OCI-LY1 (cell line): Measurements from ENCODE around the gene CBFA2T3.

ENCODE experiments used
- H2AFZ ChIP-seq: fragments of 200-600 bp; sonication (generic), shearing (Covaris generic); 2 replicates; pipeline ENCODE4 v1.6.0; 2014; ENCODE audit warnings: antibody characterized with exemption, mild to moderate bottlenecking, low read length
- H3F3A ChIP-seq: fragments of 200-600 bp; sonication (generic), shearing (Covaris generic); 2 replicates; pipeline ENCODE4 v1.6.0; 2014; ENCODE audit warnings: mild to moderate bottlenecking, antibody characterized with exemption, low read length, moderate library complexity; ENCODE audit not compliant: insufficient read depth
- H3K27ac ChIP-seq: fragments of 200-600 bp; sonication (generic); 2 replicates; pipeline ENCODE4 v1.5.1; 2014; ENCODE audit warnings: low read length, mixed run types, mild to moderate bottlenecking, low read depth; ENCODE audit not compliant: poor library complexity, severe bottlenecking
- H3K27me3 ChIP-seq: fragments of 200-600 bp; sonication (generic); 2 replicates; pipeline ENCODE4 v1.6.0; 2014; ENCODE audit warnings: antibody characterized with exemption, mild to moderate bottlenecking, low read length, moderate library complexity; ENCODE audit not compliant: insufficient read depth
- H3K36me3 ChIP-seq: fragments of 200-600 bp; sonication (generic); 2 replicates; pipeline ENCODE4 v1.6.1; 2014; ENCODE audit warnings: mild to moderate bottlenecking, antibody characterized with exemption, low read length, moderate library complexity, mixed read lengths; ENCODE audit not compliant: insufficient read depth
- H3K4me1 ChIP-seq: fragments of 200-600 bp; sonication (generic); 2 replicates; pipeline ENCODE4 v1.5.1; 2014; ENCODE audit warnings: mild to moderate bottlenecking, low read length, moderate library complexity; ENCODE audit not compliant: insufficient read depth, severe bottlenecking
- H3K4me2 ChIP-seq: fragments of 200-600 bp; sonication (generic), shearing (Covaris generic); 2 replicates; pipeline ENCODE4 v1.6.1; 2014; ENCODE audit warnings: low read length
- H3K4me3 ChIP-seq: fragments of 200-600 bp; sonication (generic); 2 replicates; pipeline ENCODE4 v1.5.1; 2014; ENCODE audit warnings: low read length, low read depth, mild to moderate bottlenecking, mixed read lengths; ENCODE audit not compliant: poor library complexity, severe bottlenecking
- H3K79me2 ChIP-seq: fragments of 200-600 bp; shearing (Covaris generic); 2 replicates; pipeline ENCODE4 v1.6.1; 2016; ENCODE audit warnings: mixed run types, low read length, mixed read lengths; ENCODE audit not compliant: insufficient read depth
- H3K9ac ChIP-seq: fragments of 200-600 bp; sonication (generic), shearing (Covaris generic); 2 replicates; pipeline ENCODE4 v1.6.1; 2014; ENCODE audit warnings: mild to moderate bottlenecking, low read length, mixed read lengths
- H3K9me2 ChIP-seq: fragments of 200-600 bp; sonication (generic), shearing (Covaris generic); 2 replicates; pipeline ENCODE4 v1.6.1; 2014; ENCODE audit warnings: low read depth, mild to moderate bottlenecking, low read length, mixed read lengths
- H3K9me3 ChIP-seq: fragments of 200-600 bp; shearing (Covaris generic); 2 replicates; pipeline ENCODE4 v1.6.1; 2014; ENCODE audit warnings: low read length, mixed read lengths
- H4K20me1 ChIP-seq: fragments of 200-600 bp; sonication (generic), shearing (Covaris generic); 2 replicates; pipeline ENCODE4 v1.6.0; 2016; ENCODE audit warnings: mild to moderate bottlenecking, low read length; ENCODE audit not compliant: insufficient read depth
- EZH2 ChIP-seq: fragments of 200-600 bp; sonication (generic), shearing (Covaris generic); IDR thresholded peaks from 2 replicates; pipeline ENCODE4 v1.8.0; 2017; ENCODE audit warnings: borderline replicate concordance, mixed run types, mild to moderate bottlenecking, antibody characterized with exemption, low read length, moderate library complexity, mixed read lengths
- TF ChIP-seq, protein P1 (sequence below): fragments of 200-600 bp; sonication (generic), shearing (Covaris generic); IDR thresholded peaks from 2 replicates; pipeline ENCODE4 v1.5.1; 2017; ENCODE audit warnings: mild to moderate bottlenecking, antibody characterized with exemption, low read length, moderate library complexity, mixed read lengths

CBFA2T3 gene

DNA sequence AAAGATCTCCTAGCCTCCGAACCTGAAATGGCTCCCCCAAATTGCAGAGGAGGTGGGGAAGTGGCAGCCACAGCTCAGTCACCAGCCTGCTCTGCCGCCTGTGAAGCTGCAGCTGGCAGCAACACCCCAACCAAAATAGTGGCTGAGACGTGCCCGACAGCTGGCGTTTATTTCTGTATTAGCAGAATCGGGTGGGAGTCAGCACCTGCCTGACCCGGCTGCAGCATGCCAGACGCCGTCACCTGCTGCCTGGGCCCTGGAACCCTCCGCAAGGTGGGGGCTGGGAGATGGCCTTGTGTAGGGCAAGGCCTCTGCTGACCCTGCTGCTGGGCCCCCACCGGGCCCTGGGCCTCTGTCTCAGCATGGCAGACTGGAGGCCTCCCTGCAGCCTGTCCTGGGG is 93.1 kb downstream of the CBFA2T3 start:
- Histone ChIP-seq H3K27ac (no peak overlapping the region), H3F3A (no peaks in the 10 kb centered on the region), H3K9ac (no peak overlapping the region), H3K4me2 (no peak overlapping the region), H3K27me3 (no peaks in the 10 kb centered on the region), H3K79me2 (no peaks in the 10 kb centered on the region), H3K36me3 (peaks cover 12% of the 10 kb centered on the region), H2AFZ (no peak overlapping the region), H3K9me2 (no peaks in the 10 kb centered on the region), H3K4me1 (no peaks in the 10 kb centered on the region), H3K4me3 (no peak overlapping the region), H4K20me1 (no peaks in the 10 kb centered on the region), H3K9me3 (no peaks in the 10 kb centered on the region)
- TF ChIP-seq, protein P1, sequence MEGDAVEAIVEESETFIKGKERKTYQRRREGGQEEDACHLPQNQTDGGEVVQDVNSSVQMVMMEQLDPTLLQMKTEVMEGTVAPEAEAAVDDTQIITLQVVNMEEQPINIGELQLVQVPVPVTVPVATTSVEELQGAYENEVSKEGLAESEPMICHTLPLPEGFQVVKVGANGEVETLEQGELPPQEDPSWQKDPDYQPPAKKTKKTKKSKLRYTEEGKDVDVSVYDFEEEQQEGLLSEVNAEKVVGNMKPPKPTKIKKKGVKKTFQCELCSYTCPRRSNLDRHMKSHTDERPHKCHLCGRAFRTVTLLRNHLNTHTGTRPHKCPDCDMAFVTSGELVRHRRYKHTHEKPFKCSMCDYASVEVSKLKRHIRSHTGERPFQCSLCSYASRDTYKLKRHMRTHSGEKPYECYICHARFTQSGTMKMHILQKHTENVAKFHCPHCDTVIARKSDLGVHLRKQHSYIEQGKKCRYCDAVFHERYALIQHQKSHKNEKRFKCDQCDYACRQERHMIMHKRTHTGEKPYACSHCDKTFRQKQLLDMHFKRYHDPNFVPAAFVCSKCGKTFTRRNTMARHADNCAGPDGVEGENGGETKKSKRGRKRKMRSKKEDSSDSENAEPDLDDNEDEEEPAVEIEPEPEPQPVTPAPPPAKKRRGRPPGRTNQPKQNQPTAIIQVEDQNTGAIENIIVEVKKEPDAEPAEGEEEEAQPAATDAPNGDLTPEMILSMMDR: no peak
- no peak for TF ChIP-seq EZH2

DNA sequence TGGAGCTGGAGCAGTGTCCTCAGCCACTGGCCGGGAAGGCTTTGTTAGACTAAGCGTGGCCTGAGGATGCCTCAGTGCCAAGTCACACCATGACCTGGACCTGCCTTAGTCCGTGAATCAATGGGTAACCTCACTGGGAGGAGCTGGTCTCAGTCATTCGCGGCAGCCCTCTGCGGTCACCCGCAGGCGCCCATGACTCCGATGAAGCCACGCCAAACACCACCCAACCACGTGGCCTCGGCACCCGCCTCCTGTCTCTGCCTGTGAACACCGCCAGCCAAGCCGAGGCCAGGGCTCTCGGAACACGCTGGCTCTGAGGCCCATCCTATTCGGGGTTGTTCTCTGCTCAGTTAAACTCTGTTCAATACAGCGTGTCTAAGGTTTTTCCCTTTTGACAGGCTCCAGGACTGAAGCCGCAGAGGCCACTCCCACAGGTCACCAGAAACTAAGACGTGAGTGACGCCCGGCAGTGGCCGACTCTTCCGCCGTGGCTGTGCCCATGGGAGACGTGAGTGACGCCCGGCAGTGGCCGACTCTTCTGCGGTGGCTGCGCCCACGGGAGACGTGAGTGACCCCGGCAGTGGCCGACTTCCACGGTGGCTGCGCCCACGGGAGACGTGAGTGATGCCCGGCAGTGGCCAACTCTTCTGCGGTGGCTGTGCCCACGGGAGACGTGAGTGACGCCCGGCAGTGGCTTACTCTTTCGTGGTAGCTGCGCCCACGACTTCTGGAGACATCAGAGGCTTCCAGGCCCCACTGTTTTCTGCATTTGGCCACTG is 93.7 kb downstream of the CBFA2T3 start:
- Histone ChIP-seq H3K9me3 (no peaks in the 10 kb centered on the region), H3K27me3 (no peaks in the 10 kb centered on the region), H3K36me3 (peaks cover 15% of the 10 kb centered on the region)

DNA sequence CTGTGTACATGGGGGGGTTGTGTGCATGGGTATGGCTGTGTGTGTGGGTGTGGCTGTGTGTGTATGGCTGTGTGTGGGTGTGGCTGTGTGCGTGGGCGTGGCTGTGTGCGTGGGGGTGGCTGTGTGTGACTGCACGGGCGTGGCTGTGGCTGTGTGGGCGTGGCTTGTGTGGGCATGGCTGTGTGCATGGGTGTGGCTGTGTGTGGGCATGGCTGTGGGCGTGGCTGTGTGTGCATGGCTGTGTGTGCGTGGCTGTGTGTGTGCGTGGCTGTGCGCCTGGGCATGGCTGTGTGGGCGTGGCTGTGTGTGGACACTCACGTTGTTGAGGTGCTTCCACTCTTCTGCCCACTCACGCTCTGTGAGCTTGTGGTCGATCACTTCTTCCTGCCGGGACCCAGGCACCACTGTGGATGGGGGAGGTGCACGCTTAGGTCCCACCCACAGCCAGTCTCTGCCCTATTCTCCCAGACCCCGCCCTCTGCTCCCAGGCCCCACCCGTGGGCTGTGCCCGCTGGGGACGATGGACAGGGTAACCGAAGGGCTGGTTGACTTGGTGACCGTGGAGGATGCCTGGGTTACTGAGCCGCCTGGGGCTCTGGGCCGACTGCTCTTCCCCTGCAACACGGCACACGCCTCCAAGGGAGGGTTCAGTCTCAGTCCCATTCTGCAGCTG is 94.5 kb downstream of the CBFA2T3 start:
- Histone ChIP-seq H3K27ac (no peak overlapping the region), H4K20me1 (no peaks in the 10 kb centered on the region), H3K9ac (no peak overlapping the region), H3K79me2 (no peaks in the 10 kb centered on the region), H3K9me2 (no peaks in the 10 kb centered on the region), H3K36me3 (peaks cover 21% of the 10 kb centered on the region), H3F3A (no peaks in the 10 kb centered on the region), H3K4me2 (no peak overlapping the region), H3K9me3 (no peaks in the 10 kb centered on the region), H3K4me3 (no peak overlapping the region), H3K4me1 (no peaks in the 10 kb centered on the region), H3K27me3 (no peaks in the 10 kb centered on the region), H2AFZ (no peak overlapping the region)
- no peak for TF ChIP-seq EZH2
- TF ChIP-seq, protein P1: no peak

More for the DNA sequence above, 93.7 kb downstream of the CBFA2T3 start:
- no peaks in the 10 kb centered on the region for H3K79me2 ChIP-seq
- H4K20me1 ChIP-seq: no peaks in the 10 kb centered on the region
- H2AFZ ChIP-seq: no peak overlapping the region
- H3K27ac ChIP-seq: no peak overlapping the region
- H3K4me1 ChIP-seq: no peaks in the 10 kb centered on the region
- TF ChIP-seq EZH2: no peak
- TF ChIP-seq, protein P1: no peak
- no peaks in the 10 kb centered on the region for H3F3A ChIP-seq
- no peak overlapping the region for H3K4me3 ChIP-seq
- H3K9ac ChIP-seq: no peak overlapping the region
- H3K9me2 ChIP-seq: no peaks in the 10 kb centered on the region
- H3K4me2 ChIP-seq: no peak overlapping the region
